HEK293 (cell line): ENCODE results near the gene SYNGR3.

Source experiments
- CTCF ChIA-PET: fragments of 350-600 bp; formaldehyde crosslinking; extraction: SDS; loops from one replicate; lab custom pipeline; 2021; ENCODE audit warnings: antibody characterized with exemption; lab: Yijun Ruan, JAX
- POLR2A ChIA-PET: fragments of 300-600 bp; formaldehyde crosslinking; extraction: SDS; loops from one replicate; lab custom pipeline; 2020; ENCODE audit warnings: antibody characterized with exemption, inconsistent platforms; lab: Yijun Ruan, JAX
- H3K27ac ChIP-seq: fragments of 200-500 bp; sonication (Bioruptor generic); 2 replicates; pipeline ENCODE4 v1.5.1; 2014; ENCODE audit warnings: low read depth, low read length, control low read depth, inconsistent platforms; ENCODE audit errors: extremely low read depth
- H3K36me3 ChIP-seq, 2 experiments: fragments of 200-500 bp in 1 of 2; sonication (Bioruptor generic) in 1 of 2; 1 replicate in 1 of 2; 2 replicates in 1 of 2; pipeline ENCODE4 v1.5.1; 2014 to 2017; ENCODE audit warnings: inconsistent platforms in 2 of 2, low read length in 2 of 2; ENCODE audit not compliant: control insufficient read depth in 2 of 2, insufficient read depth in 1 of 2
- H3K4me1 ChIP-seq: fragments of 200-500 bp; sonication (Bioruptor generic); 2 replicates; pipeline ENCODE4 v1.5.1; 2014; ENCODE audit warnings: mild to moderate bottlenecking, low read length, inconsistent platforms; ENCODE audit not compliant: control insufficient read depth, insufficient read depth
- H3K4me3 ChIP-seq: 2 replicates; pipeline ENCODE4 v1.5.1; 2011; ENCODE audit warnings: low read depth, mild to moderate bottlenecking, control low read depth, low read length, moderate library complexity
- H3K9me3 ChIP-seq: fragments of 200-500 bp; sonication (Bioruptor generic); 2 replicates; pipeline ENCODE4 v1.5.1; 2014; ENCODE audit warnings: low read depth, low read length, inconsistent platforms; ENCODE audit not compliant: control insufficient read depth, insufficient read depth
- EGR2 ChIP-seq: fragments of 450-650 bp; formaldehyde crosslinking; IDR thresholded peaks from 2 replicates; pipeline ENCODE4 v1.5.1; 2016; ENCODE audit warnings: low read depth, missing biosample characterization, missing genetic modification characterization
- GFI1B ChIP-seq: fragments of 450-650 bp; formaldehyde crosslinking; IDR thresholded peaks from 2 replicates; pipeline ENCODE4 v1.5.1; 2016; ENCODE audit warnings: missing biosample characterization, missing genetic modification characterization
- KLF8 ChIP-seq: fragments of 450-650 bp; formaldehyde crosslinking; IDR thresholded peaks from 2 replicates; pipeline ENCODE4 v1.5.1; 2016; ENCODE audit warnings: missing biosample characterization, missing genetic modification characterization
- PRDM10 ChIP-seq: fragments of 450-650 bp; formaldehyde crosslinking; IDR thresholded peaks from 2 replicates; pipeline ENCODE4 v1.5.1; 2016; ENCODE audit warnings: missing biosample characterization, missing genetic modification characterization
- YY2 ChIP-seq: fragments of 450-650 bp; formaldehyde crosslinking; IDR thresholded peaks from 2 replicates; pipeline ENCODE4 v1.5.1; 2016; ENCODE audit warnings: missing biosample characterization, missing genetic modification characterization
- ZFP37 ChIP-seq: fragments of 450-650 bp; formaldehyde crosslinking; IDR thresholded peaks from 2 replicates; pipeline ENCODE4 v1.5.1; 2016; ENCODE audit warnings: missing biosample characterization, missing genetic modification characterization
- ZNF133 ChIP-seq: fragments of 450-650 bp; formaldehyde crosslinking; IDR thresholded peaks from 2 replicates; pipeline ENCODE4 v1.5.1; 2016; ENCODE audit warnings: missing biosample characterization, missing genetic modification characterization
- ZNF391 ChIP-seq: fragments of 450-650 bp; formaldehyde crosslinking; IDR thresholded peaks from 2 replicates; pipeline ENCODE4 v1.5.1; 2016; ENCODE audit warnings: low read depth, missing biosample characterization, missing genetic modification characterization, borderline replicate concordance
- ZNF404 ChIP-seq: fragments of 450-650 bp; formaldehyde crosslinking; IDR thresholded peaks from 2 replicates; pipeline ENCODE4 v1.5.1; 2017; ENCODE audit warnings: missing biosample characterization, missing genetic modification characterization
- ZNF433 ChIP-seq: fragments of 450-650 bp; formaldehyde crosslinking; IDR thresholded peaks from 2 replicates; pipeline ENCODE4 v1.5.1; 2016; ENCODE audit warnings: missing biosample characterization, missing genetic modification characterization, low read depth
- ZNF449 ChIP-seq: fragments of 450-650 bp; formaldehyde crosslinking; IDR thresholded peaks from 2 replicates; pipeline ENCODE4 v1.5.1; 2017; ENCODE audit warnings: missing biosample characterization, mild to moderate bottlenecking, missing genetic modification characterization, moderate library complexity
- ZNF501 ChIP-seq: fragments of 450-650 bp; formaldehyde crosslinking; IDR thresholded peaks from 2 replicates; pipeline ENCODE4 v1.5.1; 2016; ENCODE audit warnings: missing biosample characterization, missing genetic modification characterization
- ZNF645 ChIP-seq: fragments of 450-650 bp; formaldehyde crosslinking; IDR thresholded peaks from 2 replicates; pipeline ENCODE4; 2016; ENCODE audit warnings: missing biosample characterization, missing genetic modification characterization
- ZNF664 ChIP-seq: fragments of 450-650 bp; formaldehyde crosslinking; IDR thresholded peaks from 2 replicates; pipeline ENCODE4 v1.5.1; 2016; ENCODE audit warnings: missing biosample characterization, missing genetic modification characterization
- ZNF777 ChIP-seq: fragments of 450-650 bp; formaldehyde crosslinking; IDR thresholded peaks from 2 replicates; pipeline ENCODE4 v1.5.1; 2017; ENCODE audit warnings: missing biosample characterization, missing genetic modification characterization, borderline replicate concordance
- ZNF791 ChIP-seq: fragments of 450-650 bp; formaldehyde crosslinking; IDR thresholded peaks from 2 replicates; pipeline ENCODE4 v1.5.1; 2016; ENCODE audit warnings: missing biosample characterization, missing genetic modification characterization
- ZSCAN4 ChIP-seq: fragments of 450-650 bp; formaldehyde crosslinking; IDR thresholded peaks from 2 replicates; pipeline ENCODE4 v1.5.1; 2017; ENCODE audit warnings: missing biosample characterization, missing genetic modification characterization
- TF ChIP-seq, protein P1 (sequence below): fragments of 450-650 bp; formaldehyde crosslinking; IDR thresholded peaks from 2 replicates; pipeline ENCODE4 v1.5.1; 2016; ENCODE audit warnings: missing biosample characterization, missing genetic modification characterization, low read depth
- TF ChIP-seq, protein P2 (sequence below): fragments of 450-650 bp; formaldehyde crosslinking; IDR thresholded peaks from 2 replicates; pipeline ENCODE4 v1.5.1; 2016; ENCODE audit warnings: missing biosample characterization, missing genetic modification characterization

Gene SYNGR3

DNA sequence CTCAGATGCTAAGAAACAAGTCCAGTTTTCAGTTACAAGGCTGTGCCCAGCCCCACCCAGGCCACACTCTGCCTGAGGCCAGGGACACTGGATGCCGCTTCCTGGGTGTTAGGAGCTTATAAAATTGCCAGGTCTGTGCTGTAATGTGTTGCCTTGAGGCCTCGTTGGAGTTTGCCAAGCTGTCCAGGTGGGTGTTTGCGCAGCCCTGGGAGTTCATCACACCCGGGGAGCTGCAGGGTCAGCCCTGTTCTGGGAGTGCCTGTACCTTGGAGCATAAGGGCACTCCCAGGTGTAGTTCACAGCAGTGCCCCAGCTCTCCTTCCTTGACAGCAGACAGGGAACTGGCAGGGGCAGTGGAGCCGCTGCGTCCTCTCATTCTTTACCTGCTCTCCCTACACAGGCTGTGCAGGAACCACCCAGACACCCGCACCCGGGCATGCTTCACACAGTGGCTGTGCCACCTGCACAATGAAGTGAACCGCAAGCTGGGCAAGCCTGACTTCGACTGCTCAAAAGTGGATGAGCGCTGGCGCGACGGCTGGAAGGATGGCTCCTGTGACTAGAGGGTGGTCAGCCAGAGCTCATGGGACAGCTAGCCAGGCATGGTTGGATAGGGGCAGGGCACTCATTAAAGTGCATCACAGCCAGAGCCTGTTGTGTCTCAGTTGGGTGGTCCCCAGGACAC, 4.2 kb upstream of the SYNGR3 start:
- POLR2A ChIA-PET, result interaction anchor here (1.2 to 6.3 kb wide), 5 partner anchors 10 to 170 kb away, joined by 3 to 46 read pairs (median 4); partner anchors contain the start of genes RPS2 and TRAF7
- Histone ChIP-seq H3K4me3 (no peak overlapping the region; the same call in 1 of the 2 replicates), H3K4me1 (peaks cover 9% of the 10 kb centered on the region), H3K27ac (no peak overlapping the region)
- TF ChIP-seq GFI1B, result no peak
- TF ChIP-seq, all 188 proteins: peak for 0
- CTCF ChIA-PET, result interaction anchor here (0.8 to 4.5 kb wide), 4 partner anchors 19 to 156 kb away, joined by 3 to 28 read pairs (median 4); no protein-coding TSS in a partner anchor
- no peaks in the 10 kb centered on the region for H3K9me3 ChIP-seq
- H3K36me3 ChIP-seq, result peaks cover 0 to 22% of the 10 kb centered on the region in 2 experiments; a peak in 1 of 3 replicates

- H3K9me3 ChIP-seq, result no peaks in the 10 kb centered on the region
- peaks cover 0 to 22% of the 10 kb centered on the region in 2 experiments; a peak in 1 of 3 replicates for H3K36me3 ChIP-seq
- ChIA-PET POLR2A (interaction anchor here (0.6 to 6.3 kb wide), 5 partner anchors 9 to 217 kb away, joined by 3 to 46 read pairs (median 4); partner anchors contain the start of genes RPS2 and TRAF7), CTCF (interaction anchor here (1.4 to 4.5 kb wide), 2 partner anchors 17 to 123 kb away, joined by 3 to 28 read pairs; no protein-coding TSS in a partner anchor)
- no peak overlapping the region for H3K4me3 ChIP-seq
- TF ChIP-seq KLF8 (no peak), ZNF791 (tag by site-specific recombination) (no peak), ZNF391 (no peak), ZNF645 (tag by site-specific recombination) (no peak), ZNF433 (no peak)
- no peak overlapping the region for H3K27ac ChIP-seq
- peaks cover 10% of the 10 kb centered on the region for H3K4me1 ChIP-seq
These were observed 2.6 kb upstream of the SYNGR3 start for GRCh38 chr16:1987198-1987597.

GRCh38 chr16:1990101-1990350, 256 bp downstream of the SYNGR3 start:
- no peak overlapping the region for H3K27ac ChIP-seq
- TF ChIP-seq YY2 (tag by site-specific recombination) (no peak), ZFP37 (tag by site-specific recombination) (no peak), ZNF404 (tag by site-specific recombination) (no peak), ZNF777 (no peak), ZNF449 (tag by site-specific recombination) (no peak), ZNF501 (tag by site-specific recombination) (no peak), ZSCAN4 (tag by site-specific recombination) (no peak), ZNF791 (tag by site-specific recombination) (no peak), EGR2 (tag by site-specific recombination) (no peak), ZNF133 (no peak), PRDM10 (tag by site-specific recombination) (no peak), ZNF664 (no peak)
- TF ChIP-seq, protein P1, sequence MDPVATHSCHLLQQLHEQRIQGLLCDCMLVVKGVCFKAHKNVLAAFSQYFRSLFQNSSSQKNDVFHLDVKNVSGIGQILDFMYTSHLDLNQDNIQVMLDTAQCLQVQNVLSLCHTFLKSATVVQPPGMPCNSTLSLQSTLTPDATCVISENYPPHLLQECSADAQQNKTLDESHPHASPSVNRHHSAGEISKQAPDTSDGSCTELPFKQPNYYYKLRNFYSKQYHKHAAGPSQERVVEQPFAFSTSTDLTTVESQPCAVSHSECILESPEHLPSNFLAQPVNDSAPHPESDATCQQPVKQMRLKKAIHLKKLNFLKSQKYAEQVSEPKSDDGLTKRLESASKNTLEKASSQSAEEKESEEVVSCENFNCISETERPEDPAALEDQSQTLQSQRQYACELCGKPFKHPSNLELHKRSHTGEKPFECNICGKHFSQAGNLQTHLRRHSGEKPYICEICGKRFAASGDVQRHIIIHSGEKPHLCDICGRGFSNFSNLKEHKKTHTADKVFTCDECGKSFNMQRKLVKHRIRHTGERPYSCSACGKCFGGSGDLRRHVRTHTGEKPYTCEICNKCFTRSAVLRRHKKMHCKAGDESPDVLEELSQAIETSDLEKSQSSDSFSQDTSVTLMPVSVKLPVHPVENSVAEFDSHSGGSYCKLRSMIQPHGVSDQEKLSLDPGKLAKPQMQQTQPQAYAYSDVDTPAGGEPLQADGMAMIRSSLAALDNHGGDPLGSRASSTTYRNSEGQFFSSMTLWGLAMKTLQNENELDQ, result no peak
- TF ChIP-seq, protein P2, sequence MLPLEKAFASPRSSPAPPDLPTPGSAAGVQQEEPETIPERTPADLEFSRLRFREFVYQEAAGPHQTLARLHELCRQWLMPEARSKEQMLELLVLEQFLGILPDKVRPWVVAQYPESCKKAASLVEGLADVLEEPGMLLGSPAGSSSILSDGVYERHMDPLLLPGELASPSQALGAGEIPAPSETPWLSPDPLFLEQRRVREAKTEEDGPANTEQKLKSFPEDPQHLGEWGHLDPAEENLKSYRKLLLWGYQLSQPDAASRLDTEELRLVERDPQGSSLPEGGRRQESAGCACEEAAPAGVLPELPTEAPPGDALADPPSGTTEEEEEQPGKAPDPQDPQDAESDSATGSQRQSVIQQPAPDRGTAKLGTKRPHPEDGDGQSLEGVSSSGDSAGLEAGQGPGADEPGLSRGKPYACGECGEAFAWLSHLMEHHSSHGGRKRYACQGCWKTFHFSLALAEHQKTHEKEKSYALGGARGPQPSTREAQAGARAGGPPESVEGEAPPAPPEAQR (tag by site-specific recombination), result no peak

More at GRCh38 chr16:1990101-1990350, 256 bp downstream of the SYNGR3 start:
- Histone ChIP-seq H3K4me3 (peak overlapping the region; percentile 45), H3K36me3 (peaks cover 0 to 22% of the 10 kb centered on the region in 2 experiments; a peak in 1 of 3 replicates), H3K9me3 (no peaks in the 10 kb centered on the region), H3K4me1 (peaks cover 4% of the 10 kb centered on the region)
- ChIA-PET POLR2A (interaction anchor here (1.5 to 1.7 kb wide), 2 partner anchors 19 to 25 kb away, joined by 6 to 8 read pairs; partner anchors contain the start of genes RPS2 and TBL3), CTCF (interaction anchor here (0.6 to 1.6 kb wide), 2 partner anchors 14 to 131 kb away, joined by 3 to 8 read pairs; no protein-coding TSS in a partner anchor)
